Lower lobe of right lung (tissue), 2 donors: Measurements from ENCODE around the gene TRMU. TPM values are rescaled to one million over a fixed set of nuclear protein-coding genes. Genes with fewer than 3 reads are reported as not detected.

Experiments used
- ATAC-seq, 2 donors: fragments of 200-7000 bp; cut with Tn5 transposase; one replicate each; pipeline ENCODE4 v1.9.1; 2020 to 2022; ENCODE audit warnings: mild to moderate bottlenecking in 2 of 2, moderate library complexity in 2 of 2
- DNase-seq: peaks from one replicate; pipeline ENCODE4 v3.0.0-alpha.2; 2020
- H3K27ac ChIP-seq: fragments of 200-600 bp; one replicate; pipeline ENCODE4 v1.8.0; 2022
- H3K27me3 ChIP-seq: fragments of 200-600 bp; one replicate; pipeline ENCODE4 v1.8.0; 2022; ENCODE audit warnings: low read depth
- H3K36me3 ChIP-seq: fragments of 200-600 bp; one replicate; pipeline ENCODE4 v1.8.0; 2022; ENCODE audit warnings: mild to moderate bottlenecking
- H3K4me1 ChIP-seq: fragments of 200-600 bp; one replicate; pipeline ENCODE4 v1.8.0; 2022
- H3K4me3 ChIP-seq: fragments of 200-600 bp; one replicate; pipeline ENCODE4 v1.8.0; 2022; ENCODE audit warnings: mild to moderate bottlenecking
- H3K9me3 ChIP-seq: fragments of 200-600 bp; one replicate; pipeline ENCODE4 v1.8.0; 2022
- CTCF ChIP-seq: fragments of 200-600 bp; IDR thresholded peaks from one replicate; pipeline ENCODE4 v1.8.0; 2022; ENCODE audit warnings: antibody characterized with exemption, mild to moderate bottlenecking
- intact Hi-C: fragments of 100-400 bp; cut with DNase I; formaldehyde crosslinking; loops from one replicate; pipeline ENCODE4 v1.11.0; 2022
- total RNA-seq: library from RNA; stranded (reverse); fragmentation: NEBNext Ultra II Directional; extraction: Animal tissue kit (Norgen Biotek cat#: 25700); gene quantifications from one replicate; pipeline ENCODE4 v1.2.1, GENCODE V29; 2021
- donor health status: DM: no; HTN: yes; CAD: no; lungs with severe emphysema.

The TRMU gene
- total RNA-seq, 1 donor from 2014 or later = 33.5 TPM

- Histone ChIP-seq H3K27me3 (peaks cover 7% of the 10 kb centered on the region), H3K36me3 (no peaks in the 10 kb centered on the region), H3K4me1 (peaks cover 27% of the 10 kb centered on the region), H3K9me3 (peaks cover 4% of the 10 kb centered on the region), H3K4me3 (no peak overlapping the region), H3K27ac (no peak overlapping the region)
- no peak for DNase-seq
- intact Hi-C loops = no loop called here
- ATAC-seq = no peak
- TF ChIP-seq CTCF = no peak
Measured at GRCh38 chr22:46373921-46374662, 38.6 kb downstream of the TRMU start.

- peak; percentile 86 for DNase-seq
- H3K9me3 ChIP-seq = peaks cover 4% of the 10 kb centered on the region
- H3K4me3 ChIP-seq = peak overlapping the region; percentile 10
- no peaks in the 10 kb centered on the region for H3K36me3 ChIP-seq
- peak; percentile 79 to 83 for ATAC-seq
- H3K27ac ChIP-seq = peak overlapping the region; percentile 83
- TF ChIP-seq CTCF = no peak
- intact Hi-C loops = no loop called here
- H3K4me1 ChIP-seq = peaks cover 29% of the 10 kb centered on the region
- peaks cover 7% of the 10 kb centered on the region for H3K27me3 ChIP-seq
Measured at GRCh38 chr22:46374663-46375474, 39.4 kb downstream of the TRMU start.

GRCh38 chr22:46376111-46376510 is 40.6 kb downstream of the TRMU start:
- Histone ChIP-seq H3K9me3 (peaks cover 4% of the 10 kb centered on the region), H3K4me1 (peaks cover 29% of the 10 kb centered on the region), H3K27me3 (peaks cover 7% of the 10 kb centered on the region), H3K27ac (peak overlapping the region; percentile 83), H3K36me3 (no peaks in the 10 kb centered on the region), H3K4me3 (no peak overlapping the region)
- no peak for TF ChIP-seq CTCF
- no peak for ATAC-seq
- intact Hi-C loops = no loop called here
- no peak for DNase-seq

- no peak for TF ChIP-seq CTCF
- H3K27me3 ChIP-seq = peaks cover 7% of the 10 kb centered on the region
- DNase-seq = no peak
- peaks cover 29% of the 10 kb centered on the region for H3K4me1 ChIP-seq
- H3K9me3 ChIP-seq = peaks cover 4% of the 10 kb centered on the region
- peak; percentile 49 to 53 for ATAC-seq
- no peak overlapping the region for H3K4me3 ChIP-seq
- peak overlapping the region; percentile 83 for H3K27ac ChIP-seq
- H3K36me3 ChIP-seq = no peaks in the 10 kb centered on the region
- intact Hi-C loops = no loop called here
Measured at GRCh38 chr22:46376908-46377524, 41.5 kb downstream of the TRMU start.

- peak; percentile 88 to 90 for ATAC-seq
- Histone ChIP-seq H3K36me3 (peaks cover 4% of the 10 kb centered on the region), H3K9me3 (peaks cover 4% of the 10 kb centered on the region), H3K27ac (peak overlapping the region; percentile 83), H3K27me3 (peaks cover 4% of the 10 kb centered on the region), H3K4me1 (peaks cover 29% of the 10 kb centered on the region), H3K4me3 (no peak overlapping the region)
- no peak for TF ChIP-seq CTCF
- intact Hi-C loops = no loop called here
- peak; percentile 91 for DNase-seq
Measured at GRCh38 chr22:46377525-46378425, 42.3 kb downstream of the TRMU start.
